Stimulated activated CD4-positive, alpha-beta T cell treated with anti-CD3 and anti-CD28 coated beads, Interleukin-1b, Interleukin-23, amount 100 ng/mL, for 48 hours (primary cell): Measurements from ENCODE around the gene TMEM242.
A peak's percentile ranks its signal among the peaks of the same experiment; 100 is the strongest.

Source experiments
- DNase-seq: peaks from one replicate; pipeline ENCODE4 v3.0.0-alpha.2; 2020

The TMEM242 gene

GRCh38 chr6:157287247-157287850 lies 36.0 kb downstream of the TMEM242 start:
- DNase-seq, result no peak

- no peak for DNase-seq
These were observed 37.9 kb downstream of the TMEM242 start for GRCh38 chr6:157285422-157285779.

GRCh38 chr6:157284738-157285421 lies 38.4 kb downstream of the TMEM242 start:
- DNase-seq, result no peak

- no peak for DNase-seq
These were observed 39.2 kb downstream of the TMEM242 start for GRCh38 chr6:157283900-157284737.

- DNase-seq, result no peak
These were observed 39.9 kb downstream of the TMEM242 start for GRCh38 chr6:157283330-157283898.

GRCh38 chr6:157282284-157282683 lies 41.0 kb downstream of the TMEM242 start:
- no peak for DNase-seq

GRCh38 chr6:157281570-157281969 lies 41.7 kb downstream of the TMEM242 start:
- no peak for DNase-seq

GRCh38 chr6:157280947-157281346 lies 42.4 kb downstream of the TMEM242 start:
- DNase-seq, result no peak

- DNase-seq, result no peak
These were observed 43.2 kb downstream of the TMEM242 start for GRCh38 chr6:157280157-157280556.

- no peak for DNase-seq
These were observed 45.1 kb downstream of the TMEM242 start for GRCh38 chr6:157278171-157278570.

- no peak for DNase-seq
These were observed 46.6 kb downstream of the TMEM242 start for GRCh38 chr6:157276731-157277130.

- no peak for DNase-seq
These were observed 47.2 kb downstream of the TMEM242 start for GRCh38 chr6:157276134-157276532.

GRCh38 chr6:157274471-157275226 lies 48.7 kb downstream of the TMEM242 start:
- peak; percentile 76 for DNase-seq

- peak; percentile 69 for DNase-seq
These were observed 49.4 kb downstream of the TMEM242 start for GRCh38 chr6:157273756-157274470.

- DNase-seq, result peak; percentile 31
These were observed 50.2 kb downstream of the TMEM242 start for GRCh38 chr6:157272866-157273755.

- DNase-seq, result no peak
These were observed 50.9 kb downstream of the TMEM242 start for GRCh38 chr6:157272372-157272771.

GRCh38 chr6:157271911-157272310 lies 51.4 kb downstream of the TMEM242 start:
- no peak for DNase-seq

- DNase-seq, result no peak
These were observed 51.9 kb downstream of the TMEM242 start for GRCh38 chr6:157271441-157271840.

GRCh38 chr6:157270916-157271315 lies 52.4 kb downstream of the TMEM242 start:
- no peak for DNase-seq

- no peak for DNase-seq
These were observed 53.0 kb downstream of the TMEM242 start for GRCh38 chr6:157270308-157270707.

GRCh38 chr6:157269261-157269794 lies 54.0 kb downstream of the TMEM242 start:
- DNase-seq, result no peak
